ENCODE results near the gene FGF9. TPM values are rescaled to one million over a fixed set of nuclear protein-coding genes. Genes with fewer than 3 reads are reported as not detected.

The FGF9 gene
- total and polyA plus RNA-seq, 10 of the 15 experiments (the other 5 are each of a cell fraction or from before 2014, with no cell fraction given), result 0.05 to 1.5 (median 0.83) TPM

GRCh38 chr13:21717817-21718216 lies 46.9 kb downstream of the FGF9 start:
- ATAC-seq (no peak), DNase-seq (ENCODE audit: low read depth, low spot score) (no peak), FAIRE-seq (no peak)
- H3K9me3 ChIP-seq (replicated peaks; ENCODE audit: control insufficient read depth, insufficient read depth, low read length), result no peaks in the 10 kb centered on the region
- CTCF ChIA-PET, result no interaction called here
- no peak for TF ChIP-seq SIN3A (IDR thresholded peaks at IDR 0.05; ENCODE audit: low read depth, low read length)
- no peak for TF ChIP-seq ZZZ3 (IDR thresholded peaks at IDR 0.05; ENCODE audit: control insufficient read depth, insufficient read length, low read depth)
- TF ChIP-seq, protein P1, sequence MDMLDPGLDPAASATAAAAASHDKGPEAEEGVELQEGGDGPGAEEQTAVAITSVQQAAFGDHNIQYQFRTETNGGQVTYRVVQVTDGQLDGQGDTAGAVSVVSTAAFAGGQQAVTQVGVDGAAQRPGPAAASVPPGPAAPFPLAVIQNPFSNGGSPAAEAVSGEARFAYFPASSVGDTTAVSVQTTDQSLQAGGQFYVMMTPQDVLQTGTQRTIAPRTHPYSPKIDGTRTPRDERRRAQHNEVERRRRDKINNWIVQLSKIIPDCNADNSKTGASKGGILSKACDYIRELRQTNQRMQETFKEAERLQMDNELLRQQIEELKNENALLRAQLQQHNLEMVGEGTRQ (IDR thresholded peaks at IDR 0.05; ENCODE audit: borderline replicate concordance, low read depth, low read length), result no peak
- no peak for TF ChIP-seq REST (IDR thresholded peaks at IDR 0.05; ENCODE audit: low read depth, low read length)
- TF ChIP-seq SMARCA5 (IDR thresholded peaks at IDR 0.05), result no peak
- SMC1A ChIA-PET (ENCODE audit: uncharacterized antibody, unreplicated experiment), result no interaction called here
- no TSS peak for BruUV-seq (replicated peaks)
- no peak overlapping the region for H3K27ac ChIP-seq (ENCODE audit: control insufficient read depth, insufficient read depth)
- no peaks in the 10 kb centered on the region for H3K79me2 ChIP-seq (ENCODE audit: control insufficient read depth, insufficient read depth, low read length)
- H2AFZ ChIP-seq (ENCODE audit: control insufficient read depth, low read depth, low read length), result no peak overlapping the region
- H3K4me2 ChIP-seq (ENCODE audit: control insufficient read depth, insufficient read depth), result no peak overlapping the region
- 0% methylated on average over 4 of the region's 4 CpGs for WGBS (ENCODE audit: insufficient coverage, insufficient replicate concordance, low lambda C conversion rate, missing lambda C conversion rate)
- H3K36me3 ChIP-seq (ENCODE audit: control insufficient read depth in 2 of 2, insufficient read depth in 2 of 2, low read length in 1 of 2), result no peaks in the 10 kb centered on the region
- no peak overlapping the region for H3K9ac ChIP-seq (ENCODE audit: control insufficient read depth, insufficient read depth, low read length)
- POLR2A ChIA-PET, result no interaction called here
- H3K4me3 ChIP-seq, result no peak overlapping the region
- in situ Hi-C loops (cut with MboI) (no loop called here), intact Hi-C loops (cut with micrococcal nuclease; ENCODE audit: unreplicated experiment) (no loop called here)
- RAD21 ChIA-PET (ENCODE audit: unreplicated experiment), result no interaction called here
- H3K27me3 ChIP-seq (replicated peaks in 1 of 2; ENCODE audit: control insufficient read depth in 2 of 2, insufficient read depth in 2 of 2, low read length in 1 of 2), result no peaks in the 10 kb centered on the region
- H4K20me1 ChIP-seq (ENCODE audit: control insufficient read depth, insufficient read depth), result no peaks in the 10 kb centered on the region
- no peaks in the 10 kb centered on the region for H3K4me1 ChIP-seq (ENCODE audit: control insufficient read depth, insufficient read depth, low read length)

Data from GM12878 (cell line).